Ramos (cell line): ENCODE data around the gene OTOS.

ENCODE experiments used
- in situ Hi-C: fragments of 300-500 bp; cut with MboI; formaldehyde crosslinking; loops from one replicate; pipeline ENCODE4 v1.14.3; 2022; ENCODE audit warnings: low sequenced_read_pairs; ENCODE audit not compliant: unreplicated experiment

OTOS gene

GRCh38 chr2:240140511-240140910 is at the start of gene OTOS:
OTOS (minus strand) TSS chr2:240140658; CDS start chr2:240140326, 332 bp downstream.
- in situ Hi-C loops = loop anchor here (5.0 kb wide), 1 partner anchor 83 kb away; no protein-coding TSS in a partner anchor

- in situ Hi-C loops = no loop called here
Measured at GRCh38 chr2:240189686-240190085, 49.2 kb upstream of the OTOS start.

- in situ Hi-C loops = no loop called here
Measured at GRCh38 chr2:240187989-240188590, 47.6 kb upstream of the OTOS start.

- in situ Hi-C loops = no loop called here
Measured at GRCh38 chr2:240186191-240186725, 45.8 kb upstream of the OTOS start.

- in situ Hi-C loops = no loop called here
Measured at GRCh38 chr2:240184656-240185055, 44.2 kb upstream of the OTOS start.

- in situ Hi-C loops = no loop called here
Measured at GRCh38 chr2:240183875-240184590, 43.6 kb upstream of the OTOS start.

- in situ Hi-C loops = no loop called here
Measured at GRCh38 chr2:240183006-240183874, 42.8 kb upstream of the OTOS start.

- in situ Hi-C loops = no loop called here
Measured at GRCh38 chr2:240182476-240182875, 42.0 kb upstream of the OTOS start.

- in situ Hi-C loops = no loop called here
Measured at GRCh38 chr2:240182001-240182400, 41.5 kb upstream of the OTOS start.

GRCh38 chr2:240179941-240180666 is 39.6 kb upstream of the OTOS start:
- in situ Hi-C loops = no loop called here

- in situ Hi-C loops = no loop called here
Measured at GRCh38 chr2:240179186-240179815, 38.8 kb upstream of the OTOS start.

GRCh38 chr2:240178564-240178963 is 38.1 kb upstream of the OTOS start:
- in situ Hi-C loops = no loop called here

- in situ Hi-C loops = no loop called here
Measured at GRCh38 chr2:240174496-240174895, 34.0 kb upstream of the OTOS start.

- in situ Hi-C loops = no loop called here
Measured at GRCh38 chr2:240172071-240172895, 31.8 kb upstream of the OTOS start.

GRCh38 chr2:240170883-240171282 is 30.4 kb upstream of the OTOS start:
- in situ Hi-C loops = no loop called here

GRCh38 chr2:240170354-240170735 is 29.9 kb upstream of the OTOS start:
- in situ Hi-C loops = no loop called here

GRCh38 chr2:240169486-240170353 is 29.3 kb upstream of the OTOS start:
- in situ Hi-C loops = no loop called here
